Hippocampal formation (tissue), 2 donors: ENCODE results near the gene TGFB1I1.
A peak's percentile ranks its signal among the peaks of the same experiment; 100 is the strongest.

Experiments
- DNase-seq, 2 donors: peaks; one replicate each; lab custom pipeline; 2025; lab: John Stamatoyannopoulos, UW

Gene TGFB1I1

GRCh38 chr16:31452631-31453106 is 19.3 kb upstream of the TGFB1I1 start:
- no peak for DNase-seq

- DNase-seq, result no peak
Measured at GRCh38 chr16:31453255-31454204, 18.4 kb upstream of the TGFB1I1 start.

- DNase-seq, result no peak
Measured at GRCh38 chr16:31455601-31456314, 16.2 kb upstream of the TGFB1I1 start.

GRCh38 chr16:31456988-31457360 is 15.0 kb upstream of the TGFB1I1 start:
- no peak for DNase-seq

GRCh38 chr16:31458073-31458843 is 13.7 kb upstream of the TGFB1I1 start:
- DNase-seq, result peak in 1 of 2 donors; percentile 1

GRCh38 chr16:31458844-31459686 is 12.9 kb upstream of the TGFB1I1 start, which contains the start of gene ARMC5:
Gene ARMC5, plus strand, starts transcription at chr16:31459501. Its CDS starts 24 bp downstream, at chr16:31459525.
- peak; percentile 96 to 99 for DNase-seq

GRCh38 chr16:31459687-31460581 is 12.0 kb upstream of the TGFB1I1 start:
- peak; percentile 98 to 99 for DNase-seq

GRCh38 chr16:31460582-31461002 is 11.4 kb upstream of the TGFB1I1 start:
- DNase-seq, result peak in 1 of 2 donors; percentile 21

GRCh38 chr16:31461201-31461920 is 10.6 kb upstream of the TGFB1I1 start:
- DNase-seq, result no peak

- DNase-seq, result no peak
Measured at GRCh38 chr16:31461921-31462804, 9.8 kb upstream of the TGFB1I1 start.

- no peak for DNase-seq
Measured at GRCh38 chr16:31464348-31464769, 7.6 kb upstream of the TGFB1I1 start.

- DNase-seq, result no peak
Measured at GRCh38 chr16:31464781-31465260, 7.1 kb upstream of the TGFB1I1 start.

- DNase-seq, result no peak
Measured at GRCh38 chr16:31465788-31466370, 6.1 kb upstream of the TGFB1I1 start.

GRCh38 chr16:31466381-31466841 is 5.5 kb upstream of the TGFB1I1 start:
- DNase-seq, result no peak

GRCh38 chr16:31467151-31467773 is 4.7 kb upstream of the TGFB1I1 start:
- DNase-seq, result no peak

GRCh38 chr16:31467858-31468257 is 4.1 kb upstream of the TGFB1I1 start:
- no peak for DNase-seq

GRCh38 chr16:31470615-31471014 is 1.3 kb upstream of the TGFB1I1 start:
- DNase-seq, result no peak
